GM18499 (cell line): ENCODE results near the gene IL36A.

Experiments
- ATAC-seq: cut with Tn5 transposase; IDR thresholded peaks from one replicate; pipeline ENCODE4 v1.9.1; 2021; ENCODE audit warnings: moderate number of reproducible peaks; ENCODE audit not compliant: insufficient read depth, unreplicated experiment

IL36A gene

DNA sequence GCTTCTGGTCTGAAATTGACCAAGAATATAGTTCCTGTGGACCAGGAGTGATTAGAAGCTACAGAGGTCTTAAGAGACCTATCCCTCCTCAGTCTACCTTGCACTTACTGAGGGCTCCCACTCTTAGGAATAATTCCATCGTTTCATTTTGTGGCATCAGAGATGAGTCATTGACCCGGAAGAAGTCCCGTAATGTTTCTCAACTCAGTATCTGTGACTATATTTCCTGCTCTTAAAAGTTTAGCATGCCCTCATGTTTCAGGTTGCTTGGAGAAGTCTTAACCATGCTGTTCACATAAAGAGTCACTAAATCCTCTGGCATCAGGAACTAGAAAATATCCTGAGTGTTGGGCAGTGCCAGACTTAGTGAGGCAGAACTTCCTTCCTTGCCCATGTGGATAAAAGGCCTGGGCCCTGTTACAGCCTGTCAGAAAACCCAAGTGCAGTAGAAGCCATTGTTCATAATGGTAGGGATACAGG is at the start of gene IL36A:
Gene IL36A (plus strand): TSS at position 430 of the 480 bp plus-strand sequence. CDS start 413 bp downstream, outside the sequence.
- ATAC-seq, result no peak

DNA sequence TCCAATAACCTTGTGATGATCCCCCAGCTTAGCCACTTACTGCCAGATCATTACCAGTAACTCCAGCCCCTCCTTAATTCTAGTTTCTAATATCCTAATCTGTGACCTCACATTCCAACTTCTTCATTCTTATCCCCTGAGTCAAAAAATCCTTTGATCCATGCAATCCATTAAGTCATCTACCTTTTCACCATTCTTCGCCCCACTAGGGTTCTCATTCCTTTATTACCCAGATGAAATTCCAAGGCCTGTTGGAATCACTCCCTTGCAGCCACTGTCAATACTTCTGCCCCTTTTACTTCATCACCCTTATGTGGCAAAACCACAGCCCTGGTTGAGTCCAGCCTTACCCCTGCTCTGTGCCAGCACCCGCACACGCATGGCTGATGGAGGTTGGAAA is 47.7 kb upstream of the IL36A start:
- ATAC-seq, result no peak

- ATAC-seq, result no peak
These were observed 46.7 kb upstream of the IL36A start for GRCh38 chr2:112958428-112959108.

- ATAC-seq, result no peak
These were observed 46.0 kb upstream of the IL36A start for GRCh38 chr2:112959109-112959812.

DNA sequence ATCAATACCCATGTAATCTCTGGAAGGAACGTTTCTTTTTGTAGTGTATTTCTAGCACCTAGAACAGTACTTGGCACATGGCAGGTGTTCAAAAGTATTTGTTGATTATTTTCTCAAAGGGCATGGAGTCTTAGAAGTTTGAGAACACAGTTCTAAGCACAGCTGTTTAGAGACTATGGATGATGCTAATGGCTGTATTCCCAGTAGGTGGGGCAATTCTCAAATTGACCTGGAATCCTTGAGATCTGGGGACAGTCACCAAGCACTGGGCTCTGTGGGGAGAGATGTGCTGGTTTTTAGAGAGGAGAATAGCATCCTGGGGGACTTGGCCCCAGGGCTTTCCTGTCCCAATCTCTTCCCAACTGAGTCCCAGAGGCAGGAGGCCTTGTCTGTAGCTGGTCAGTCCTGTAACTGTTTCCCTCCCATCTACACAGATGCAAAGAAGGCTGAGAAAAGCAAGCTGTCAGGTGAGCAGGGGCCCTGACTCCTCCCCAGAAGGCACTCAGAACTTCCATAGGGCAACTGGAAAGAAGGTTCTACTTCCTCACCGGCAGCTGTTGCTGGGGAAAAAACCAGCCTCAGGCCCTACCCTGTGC is 44.9 kb upstream of the IL36A start:
- ATAC-seq, result no peak

- ATAC-seq, result no peak
These were observed 42.7 kb upstream of the IL36A start for GRCh38 chr2:112962308-112963175.

DNA sequence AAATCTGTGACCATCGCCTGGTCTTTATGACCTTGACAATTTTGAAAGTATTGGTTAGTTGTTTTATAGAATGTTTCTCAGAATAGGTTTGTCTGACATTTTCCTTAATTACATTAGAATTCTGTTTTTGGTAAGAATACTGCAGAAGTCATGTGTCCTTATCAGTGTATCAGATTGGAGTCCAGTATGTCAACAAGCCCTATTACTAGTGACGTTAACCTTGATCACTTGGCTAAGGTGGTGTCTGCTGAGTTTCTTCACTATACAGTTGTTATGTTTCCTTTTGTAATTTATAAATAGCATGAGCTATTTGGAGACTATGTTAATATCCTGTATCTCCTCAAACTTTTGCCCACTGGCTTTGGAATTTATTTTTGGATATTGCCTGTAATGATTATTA is 38.2 kb upstream of the IL36A start:
- no peak for ATAC-seq

DNA sequence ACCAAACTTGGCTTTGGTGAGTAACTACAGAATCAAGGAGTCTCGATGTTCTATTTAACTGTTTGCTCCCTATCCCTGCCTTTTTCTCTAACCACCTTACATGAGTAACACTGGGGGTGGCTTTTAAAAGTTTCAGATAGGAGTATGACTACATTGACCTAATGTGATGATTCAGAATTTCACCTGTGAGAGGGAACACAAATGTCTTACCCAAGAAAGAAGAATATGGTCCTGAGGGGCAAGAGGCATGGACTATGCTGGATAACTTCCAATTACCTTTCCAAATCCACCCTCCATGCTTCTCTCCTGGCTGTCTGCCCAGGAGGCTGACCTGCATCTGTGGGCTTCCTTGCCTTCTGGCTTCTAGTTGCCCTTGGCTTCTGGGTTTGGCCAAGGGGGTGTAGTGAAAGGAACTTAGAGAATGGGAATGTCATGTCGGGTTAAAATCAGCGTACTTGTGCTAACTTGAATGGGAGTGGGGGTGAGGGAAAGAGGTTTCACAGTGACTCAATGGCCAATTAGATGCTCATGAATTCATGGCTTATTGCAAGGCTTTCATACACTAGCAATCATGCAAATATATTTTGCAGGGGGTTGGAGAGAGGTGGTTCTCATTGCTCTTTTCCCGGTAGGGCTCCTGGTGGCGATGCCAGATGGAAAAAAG is 32.7 kb upstream of the IL36A start:
- ATAC-seq, result no peak

DNA sequence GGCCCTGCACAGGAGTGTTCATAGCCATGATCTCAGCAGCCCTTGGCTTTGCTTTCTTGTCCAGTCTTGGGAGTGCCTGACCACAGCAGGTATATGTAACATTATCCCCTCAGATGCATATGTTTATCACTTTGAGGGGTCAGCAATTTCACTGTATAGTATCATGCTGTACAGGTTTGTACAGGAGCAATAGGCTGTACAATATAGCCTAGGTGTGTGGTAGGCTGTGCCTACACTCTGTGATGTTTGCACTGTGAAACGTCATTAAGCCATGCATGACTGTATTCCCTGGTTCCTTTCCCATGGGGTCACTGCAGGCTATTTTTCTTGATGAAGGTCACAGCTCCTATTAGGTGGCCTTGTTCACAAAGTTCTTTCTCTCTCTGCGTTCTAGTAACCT is 32.1 kb upstream of the IL36A start:
- ATAC-seq, result no peak

GRCh38 chr2:112977559-112978056 is 27.7 kb upstream of the IL36A start, which contains the start of gene IL36G:
Gene IL36G, plus strand, starts transcription at chr2:112978006. Its CDS starts 633 bp downstream, at chr2:112978639.
- ATAC-seq, result no peak

DNA sequence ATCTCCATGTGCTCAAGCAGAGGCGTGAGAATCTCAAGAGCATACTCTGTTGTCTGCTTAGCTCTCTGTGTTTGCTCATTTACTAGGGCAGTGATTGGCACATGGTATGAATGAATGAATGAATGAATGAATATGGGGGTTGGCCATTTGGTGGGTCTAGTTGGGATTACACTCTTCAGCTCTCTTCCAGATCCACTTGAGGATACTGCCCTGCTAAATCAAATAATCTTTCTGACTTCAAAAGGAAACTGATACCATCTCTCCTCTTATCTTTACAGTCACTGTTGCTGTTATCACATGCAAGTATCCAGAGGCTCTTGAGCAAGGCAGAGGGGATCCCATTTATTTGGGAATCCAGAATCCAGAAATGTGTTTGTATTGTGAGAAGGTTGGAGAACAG is 25.5 kb upstream of the IL36A start:
- no peak for ATAC-seq

GRCh38 chr2:112980537-112980936 is 24.7 kb upstream of the IL36A start:
- no peak for ATAC-seq

- ATAC-seq, result no peak
These were observed 20.2 kb upstream of the IL36A start for GRCh38 chr2:112985090-112985489.

DNA sequence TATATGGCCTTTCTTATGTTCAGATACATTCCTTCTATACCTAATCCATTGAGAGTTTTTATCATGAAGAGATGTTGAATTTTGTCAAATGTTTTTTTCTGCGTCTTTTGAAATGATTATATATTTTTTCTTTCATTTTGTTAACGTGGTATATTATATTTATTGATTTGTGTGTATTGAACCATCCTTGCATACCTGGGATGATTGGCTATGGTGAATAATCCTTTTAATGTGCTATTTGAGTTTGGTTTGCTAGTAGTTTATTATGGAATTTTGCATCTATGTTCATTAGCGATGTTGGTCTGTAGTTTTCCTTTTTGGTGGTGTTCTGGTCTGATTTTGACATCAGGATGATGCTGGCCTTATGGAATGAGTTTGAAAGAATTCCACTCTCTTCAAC is 15.6 kb upstream of the IL36A start:
- ATAC-seq, result no peak

- ATAC-seq, result no peak
These were observed 11.4 kb upstream of the IL36A start for GRCh38 chr2:112993831-112994230.

- no peak for ATAC-seq
These were observed 10.6 kb upstream of the IL36A start for GRCh38 chr2:112994648-112995047.

- ATAC-seq, result no peak
These were observed 9.8 kb upstream of the IL36A start for GRCh38 chr2:112995346-112995920.

DNA sequence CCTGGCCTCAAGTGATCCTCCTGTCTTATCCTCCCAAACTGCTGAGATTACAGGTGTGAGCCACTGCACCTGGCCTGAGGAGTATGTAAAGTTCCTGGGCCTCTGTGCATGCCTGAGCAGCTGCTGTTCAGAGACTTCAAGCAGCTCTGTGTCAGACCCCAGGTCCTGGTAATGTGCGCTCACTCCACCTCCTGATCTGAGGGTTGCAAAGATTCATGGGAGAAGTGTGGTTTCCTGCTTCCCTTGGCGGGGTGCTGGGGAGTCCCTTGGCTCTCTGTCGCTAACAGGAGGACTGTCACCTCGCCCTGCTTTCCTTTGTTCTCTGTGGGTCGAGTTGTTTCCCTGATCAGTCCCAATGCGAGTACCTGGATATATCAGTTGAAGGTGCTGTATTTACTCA is 8.6 kb upstream of the IL36A start:
- ATAC-seq, result no peak

- no peak for ATAC-seq
These were observed 8.1 kb upstream of the IL36A start for GRCh38 chr2:112997151-112997550.
